Chondrocyte (in vitro differentiated cells): ENCODE data around the gene FAM20C. TPM values are rescaled to one million over a fixed set of nuclear protein-coding genes. Genes with fewer than 3 reads are reported as not detected.
"Not testable (repeated sequence)": the region's sequence is repeated elsewhere in the genome, so short reads cannot be mapped to it uniquely, and the experiment has no call there.

Experiments
- DNase-seq: peaks from one replicate; pipeline ENCODE4 v3.0.0; 2021; ENCODE audit warnings: mixed read lengths, low spot score
- H3K27ac Mint-ChIP-seq: one replicate; pipeline ENCODE4 v1.8.0; 2021; ENCODE audit warnings: mild to moderate bottlenecking, moderate library complexity, mixed read lengths; ENCODE audit not compliant: unreplicated experiment
- H3K27me3 Mint-ChIP-seq: 2 replicates; pipeline ENCODE4 v1.8.0; 2021; ENCODE audit warnings: low read depth, mixed read lengths
- H3K36me3 Mint-ChIP-seq: 2 replicates; pipeline ENCODE4 v1.8.0; 2021; ENCODE audit warnings: low read depth, mixed read lengths
- H3K4me1 Mint-ChIP-seq: 2 replicates; pipeline ENCODE4 v1.8.0; 2021; ENCODE audit warnings: low read depth, mild to moderate bottlenecking, mixed read lengths
- H3K4me3 Mint-ChIP-seq: one replicate; pipeline ENCODE4 v1.8.0; 2021; ENCODE audit warnings: mild to moderate bottlenecking, moderate library complexity, mixed read lengths; ENCODE audit not compliant: unreplicated experiment
- H3K9me3 Mint-ChIP-seq: 2 replicates; pipeline ENCODE4 v1.8.0; 2021; ENCODE audit warnings: low read depth, mixed read lengths
- CTCF ChIP-seq: fragments of 200-600 bp; sonication (generic); IDR thresholded peaks from 2 replicates; pipeline ENCODE4 v1.5.0; 2021; ENCODE audit warnings: antibody characterized with exemption, mild to moderate bottlenecking, moderate library complexity
- total RNA-seq: library from RNA; stranded (reverse); gene quantifications from 3 replicates; pipeline ENCODE4 v1.2.1, GENCODE V29; 2021

FAM20C gene
- total RNA-seq, 1 donor from 2014 or later = 34.4 TPM

GRCh38 chr7:236967-237366 lies 44.6 kb downstream of the FAM20C start:
- no peak for DNase-seq
- Mint-ChIP-seq H3K36me3 (no peaks in the 10 kb centered on the region), H3K4me3 (no peak overlapping the region), H3K9me3 (no peaks in the 10 kb centered on the region), H3K27ac (no peak overlapping the region), H3K27me3 (no peaks in the 10 kb centered on the region), H3K4me1 (peaks cover 32% of the 10 kb centered on the region)
- no peak for TF ChIP-seq CTCF

- no peak overlapping the region for H3K4me3 Mint-ChIP-seq
These were observed 45.0 kb downstream of the FAM20C start for GRCh38 chr7:237385-237784.

GRCh38 chr7:240146-240676 lies 47.8 kb downstream of the FAM20C start:
- TF ChIP-seq CTCF = no peak
- Mint-ChIP-seq H3K4me3 (no peak overlapping the region), H3K9me3 (no peaks in the 10 kb centered on the region), H3K27me3 (no peaks in the 10 kb centered on the region), H3K36me3 (no peaks in the 10 kb centered on the region), H3K27ac (no peak overlapping the region), H3K4me1 (peaks cover 3% of the 10 kb centered on the region)
- DNase-seq = no peak

More at GRCh38 chr7:237385-237784, 45.0 kb downstream of the FAM20C start:
- H3K4me1 Mint-ChIP-seq = peaks cover 28% of the 10 kb centered on the region
- H3K27ac Mint-ChIP-seq = no peak overlapping the region
- H3K9me3 Mint-ChIP-seq = no peaks in the 10 kb centered on the region
- H3K36me3 Mint-ChIP-seq = no peaks in the 10 kb centered on the region
- no peak for TF ChIP-seq CTCF
- no peak for DNase-seq
- no peaks in the 10 kb centered on the region for H3K27me3 Mint-ChIP-seq

- Mint-ChIP-seq H3K36me3 (no peaks in the 10 kb centered on the region), H3K4me1 (peaks cover 3% of the 10 kb centered on the region), H3K27ac (no peak overlapping the region), H3K27me3 (no peaks in the 10 kb centered on the region), H3K4me3 (no peak overlapping the region), H3K9me3 (no peaks in the 10 kb centered on the region)
- DNase-seq = no peak
- no peak for TF ChIP-seq CTCF
These were observed 48.6 kb downstream of the FAM20C start for GRCh38 chr7:240887-241421.

- TF ChIP-seq CTCF = no peak
- no peak for DNase-seq
- Mint-ChIP-seq H3K27ac (no peak overlapping the region), H3K4me1 (peaks cover 3% of the 10 kb centered on the region), H3K27me3 (no peaks in the 10 kb centered on the region), H3K36me3 (peaks cover 2% of the 10 kb centered on the region), H3K4me3 (no peak overlapping the region), H3K9me3 (no peaks in the 10 kb centered on the region)
These were observed 49.1 kb downstream of the FAM20C start for GRCh38 chr7:241513-241912.

GRCh38 chr7:242826-243579 lies 50.6 kb downstream of the FAM20C start:
- not testable (repeated sequence) for H3K4me3 Mint-ChIP-seq, DNase-seq, H3K36me3 Mint-ChIP-seq, H3K27me3 Mint-ChIP-seq, H3K27ac Mint-ChIP-seq, H3K9me3 Mint-ChIP-seq, H3K4me1 Mint-ChIP-seq

GRCh38 chr7:243580-243978 lies 51.2 kb downstream of the FAM20C start:
- H3K4me1 Mint-ChIP-seq, H3K9me3 Mint-ChIP-seq, H3K27ac Mint-ChIP-seq, H3K36me3 Mint-ChIP-seq, H3K4me3 Mint-ChIP-seq, DNase-seq, H3K27me3 Mint-ChIP-seq: not testable (repeated sequence)
